IMR-90 (cell line): ENCODE data around the gene PCDHGB5. TPM values are rescaled to one million over a fixed set of nuclear protein-coding genes. Genes with fewer than 3 reads are reported as not detected.
"Not testable (repeated sequence)": the region's sequence is repeated elsewhere in the genome, so short reads cannot be mapped to it uniquely, and the experiment has no call there.

Experiments used
- ATAC-seq: fragments of 200-7000 bp; cut with Tn5 transposase; 2 replicates; pipeline ENCODE4 v1.9.1; 2020; ENCODE audit warnings: low read depth, mild to moderate bottlenecking, moderate library complexity
- Bru-seq: library from RNA; stranded (reverse); fragments of 400-500 nt; gene quantifications from one replicate; lab custom pipeline; 2021; lab: Mats Ljungman, UMichigan
- BruChase-seq, 2 experiments: library from RNA; stranded (reverse); fragments of 400-500 nt; gene quantifications; one replicate each; lab custom pipeline; 2021; lab: Mats Ljungman, UMichigan
- BruUV-seq: library from RNA; stranded (reverse); fragments of 400-500 nt; replicated peaks from 2 replicates; lab custom pipeline; 2021; lab: Mats Ljungman, UMichigan
- CTCF ChIA-PET: fragments of 300-600 bp; formaldehyde crosslinking; extraction: SDS; loops from one replicate; lab custom pipeline; 2021; ENCODE audit warnings: antibody characterized with exemption; lab: Yijun Ruan, JAX
- POLR2A ChIA-PET: fragments of 300-600 bp; sonication (Branson Sonifier 250); formaldehyde crosslinking; loops from one replicate; lab custom pipeline; 2022; ENCODE audit warnings: antibody characterized with exemption; ENCODE audit not compliant: unreplicated experiment; lab: Charles Lee
- DNase-seq: peaks from one replicate; pipeline ENCODE4 v3.0.0; 2013
- H2AFZ ChIP-seq: replicated peaks from 2 replicates; pipeline ENCODE3; 2013; ENCODE audit warnings: low read length, mild to moderate bottlenecking; ENCODE audit not compliant: poor library complexity
- H2AK5ac ChIP-seq: 2 replicates; pipeline ENCODE4 v1.6.1; 2013; ENCODE audit warnings: low read depth, low read length, inconsistent platforms
- H2AK9ac ChIP-seq: replicated peaks from 2 replicates; pipeline ENCODE3; 2013; ENCODE audit warnings: mild to moderate bottlenecking, low read depth, low read length, moderate library complexity; ENCODE audit not compliant: poor library complexity
- H2BK120ac ChIP-seq: 2 replicates; pipeline ENCODE4 v1.6.1; 2013; ENCODE audit warnings: low read depth, low read length, inconsistent platforms
- H2BK15ac ChIP-seq: 3 replicates; pipeline ENCODE4 v1.6.1; 2013; ENCODE audit warnings: low read depth, low read length, inconsistent platforms
- H2BK20ac ChIP-seq: 2 replicates; pipeline ENCODE4 v1.6.1; 2013; ENCODE audit warnings: low read depth, mild to moderate bottlenecking, inconsistent platforms, low read length, moderate library complexity
- H2BK5ac ChIP-seq: 2 replicates; pipeline ENCODE4 v1.6.1; 2013; ENCODE audit warnings: mild to moderate bottlenecking, low read depth, low read length, inconsistent platforms; ENCODE audit not compliant: poor library complexity, severe bottlenecking
- H3K14ac ChIP-seq: replicated peaks from 2 replicates; pipeline ENCODE4 v1.6.1; 2013; ENCODE audit warnings: low read depth, low read length, inconsistent platforms
- H3K18ac ChIP-seq: 2 replicates; pipeline ENCODE4 v1.6.1; 2013; ENCODE audit warnings: low read depth, low read length, control low read depth
- H3K23ac ChIP-seq: 2 replicates; pipeline ENCODE4 v1.6.1; 2013; ENCODE audit warnings: low read depth, low read length, inconsistent platforms
- H3K27ac ChIP-seq: 2 replicates; pipeline ENCODE4 v1.5.1; 2013; ENCODE audit warnings: mild to moderate bottlenecking, control low read depth, low read length; ENCODE audit not compliant: insufficient read depth
- H3K27me3 ChIP-seq: 2 replicates; pipeline ENCODE4 v1.6.1; 2013; ENCODE audit warnings: low read length; ENCODE audit not compliant: control insufficient read depth, insufficient read depth
- H3K36me3 ChIP-seq: 2 replicates; pipeline ENCODE4 v1.6.1; 2013; ENCODE audit warnings: low read length, mixed read lengths; ENCODE audit not compliant: control insufficient read depth, insufficient read depth
- H3K4ac ChIP-seq: 2 replicates; pipeline ENCODE4 v1.6.1; 2013; ENCODE audit warnings: low read depth, low read length, inconsistent platforms
- H3K4me1 ChIP-seq: 2 replicates; pipeline ENCODE4 v1.6.1; 2013; ENCODE audit warnings: low read length, mixed read lengths; ENCODE audit not compliant: control insufficient read depth, insufficient read depth
- H3K4me2 ChIP-seq: 2 replicates; pipeline ENCODE4 v1.6.1; 2013; ENCODE audit warnings: low read depth, mild to moderate bottlenecking, control low read depth, low read length, moderate library complexity
- H3K4me3 ChIP-seq: 2 replicates; pipeline ENCODE4 v1.5.1; 2013; ENCODE audit warnings: low read depth, mild to moderate bottlenecking, control low read depth, low read length, moderate library complexity; ENCODE audit not compliant: insufficient read depth
- H3K56ac ChIP-seq: 2 replicates; pipeline ENCODE4 v1.6.1; 2013; ENCODE audit warnings: low read length, inconsistent platforms; ENCODE audit not compliant: insufficient read depth; ENCODE audit errors: extremely low read depth
- H3K79me1 ChIP-seq, 2 experiments: 2 replicates each; pipeline ENCODE4 v1.6.1; 2013; ENCODE audit warnings: low read length in 2 of 2, inconsistent platforms in 1 of 2, low read depth in 1 of 2
- H3K9ac ChIP-seq: 2 replicates; pipeline ENCODE4 v1.6.1; 2013; ENCODE audit warnings: low read depth, low read length, control low read depth
- H3K9me1 ChIP-seq: 2 replicates; pipeline ENCODE4 v1.6.1; 2013; ENCODE audit warnings: low read length, inconsistent platforms; ENCODE audit not compliant: insufficient read depth
- H3K9me3 ChIP-seq: 2 replicates; pipeline ENCODE4 v1.6.1; 2013; ENCODE audit warnings: low read length; ENCODE audit not compliant: control insufficient read depth, insufficient read depth
- H4K20me1 ChIP-seq: 2 replicates; pipeline ENCODE4 v1.6.1; 2013; ENCODE audit warnings: low read length, inconsistent platforms; ENCODE audit not compliant: insufficient read depth
- H4K5ac ChIP-seq: 2 replicates; pipeline ENCODE4 v1.6.1; 2013; ENCODE audit warnings: mild to moderate bottlenecking, low read depth, low read length, control low read depth
- H4K8ac ChIP-seq, 2 experiments: 2 replicates each; pipeline ENCODE4 v1.6.1; 2013; ENCODE audit warnings: low read depth in 2 of 2, low read length in 2 of 2, control low read depth in 1 of 2, inconsistent platforms in 1 of 2
- H4K91ac ChIP-seq: 2 replicates; pipeline ENCODE4 v1.6.1; 2013; ENCODE audit warnings: low read depth, low read length, inconsistent platforms; ENCODE audit not compliant: insufficient read depth
- CTCF ChIP-seq: conservative IDR thresholded peaks from 2 replicates; pipeline ENCODE4 v1.5.1; 2012; ENCODE audit warnings: mild to moderate bottlenecking, low read depth, low read length, improper control_type of control experiment
- RAD21 ChIP-seq: IDR thresholded peaks from 2 replicates; pipeline ENCODE4 v1.6.1; 2012; ENCODE audit warnings: low read length, improper control_type of control experiment
- SMC3 ChIP-seq: fragments of 150-350 bp; IDR thresholded peaks from 2 replicates; pipeline ENCODE4 v1.6.1; 2016; ENCODE audit warnings: low read depth, mild to moderate bottlenecking, antibody characterized with exemption, low read length, moderate library complexity
- WGBS, 2 experiments: methylation state at CpG; one replicate each; pipeline versions ENCODE4 v1.1.5 to v1.1.7; 2013; ENCODE audit warnings: missing lambda C conversion rate in 2 of 2; ENCODE audit not compliant: insufficient read length in 1 of 2; ENCODE audit errors: extremely low coverage in 2 of 2; 5-methylcytosine and 5-hydroxymethylcytosine counted together
- dilution Hi-C: fragments of 300-500 bp; cut with HindIII; formaldehyde crosslinking; loops from one replicate; pipeline ENCODE4 v1.14.3; 2018; ENCODE audit warnings: low sequenced_read_pairs; ENCODE audit not compliant: unreplicated experiment
- in situ Hi-C: fragments of 300-500 bp; cut with MboI; formaldehyde crosslinking; loops from 3 replicates; pipeline ENCODE4 v1.14.3; 2019; ENCODE audit warnings: low sequenced_read_pairs, inconsistent platforms, mixed read lengths
- intact Hi-C: fragments of 100-400 bp; cut with micrococcal nuclease; formaldehyde crosslinking; loops from 2 replicates; pipeline ENCODE4 v1.10.0; 2022
- long read RNA-seq: library from polyadenylated mRNA; unstranded; transcript quantifications from one replicate; pipeline ENCODE4 v2.0.0, GENCODE V29; 2021; ENCODE audit not compliant: unreplicated experiment
- polyA plus RNA-seq, 3 experiments: library from polyadenylated mRNA; depleted of rRNA; stranded (reverse); fragments of >200 nt; gene quantifications; 2 replicates each; pipeline ENCODE4 v1.2.3, GENCODE V29; 2012; ENCODE audit warnings: low replicate concordance in 1 of 3
- total RNA-seq: library from RNA; depleted of rRNA; stranded (reverse); fragments of >200 nt; gene quantifications from 2 replicates; pipeline ENCODE4 v1.2.3, GENCODE V29; 2012; rRNA removed

The PCDHGB5 gene
- 17.2 and 17.5 TPM in 2 replicates for total RNA-seq
- 20.0 and 21.1 TPM in 2 replicates for polyA plus RNA-seq (2012; rRNA removed)
- polyA plus RNA-seq (2012; cell fraction: cytosol; rRNA removed): 12.9 and 22.3 TPM in 2 replicates
- polyA plus RNA-seq (2012; cell fraction: nucleus; rRNA removed; ENCODE audit: low replicate concordance): 15.9 and 21.2 TPM in 2 replicates
- percentile 89 among the genes with signal in this experiment for Bru-seq, nascent RNA
- BruChase-seq, experiment 1, labeled RNA remaining after a 6-hour chase: percentile 95 among the genes with signal in this experiment
- BruChase-seq, experiment 2, labeled RNA remaining after a 2-hour chase: percentile 96 among the genes with signal in this experiment
- long read RNA-seq, full-length matches to known transcripts: 7 of 7 reads
- long read RNA-seq, partial matches to known transcripts: 0 of 7 reads
- long read RNA-seq, other reads (novel, unspliced or antisense): 0 of 7 reads

GRCh38 chr5:141397756-141398551, at the start of gene PCDHGB5:
PCDHGB5 (plus strand) TSS chr5:141397947; CDS start chr5:141398128, 181 bp downstream.
- in situ Hi-C loops, H2BK120ac ChIP-seq, H3K4me1 ChIP-seq, H4K91ac ChIP-seq, H3K27me3 ChIP-seq, H2AK5ac ChIP-seq, H2BK20ac ChIP-seq, H3K9me1 ChIP-seq, dilution Hi-C loops, H3K4ac ChIP-seq, intact Hi-C loops, H2BK15ac ChIP-seq, H2AK9ac ChIP-seq, BruUV-seq, H3K23ac ChIP-seq, H4K20me1 ChIP-seq, POLR2A ChIA-PET: not testable (repeated sequence)
- WGBS, 2 experiments: no CpG with 5 or more reads among the region's 43 CpGs
- Histone ChIP-seq H3K14ac (0 out of 2 replicates have a peak within 1 kb of the TSS, but pooled peaks have one; percentile 78), H3K9ac (peak within 1 kb of the TSS; percentile 65; the same call in 1 of the 2 replicates), H3K56ac (0 out of 2 replicates have a peak within 1 kb of the TSS, but pooled peaks have one; percentile 19), H3K18ac (peak within 1 kb of the TSS; percentile 27; the same call in 1 of the 2 replicates), H3K79me1 (peaks cover 7 to 15% of the 10 kb centered on the region in 2 experiments; a peak in 3 of 4 replicates), H4K5ac (peak within 1 kb of the TSS; percentile 34; the same call in 1 of the 2 replicates), H4K8ac (peak within 1 kb of the TSS in 1 of 2 experiments; percentile 35; a peak in 1 of 4 replicates), H3K4me3 (peak within 1 kb of the TSS; percentile 51), H2BK5ac (peak within 1 kb of the TSS; percentile 69), H2AFZ (peak within 1 kb of the TSS; percentile 72), H3K27ac (peak within 1 kb of the TSS; percentile 36), H3K9me3 (peaks cover 49% of the 10 kb centered on the region), H3K36me3 (peaks cover 19% of the 10 kb centered on the region), H3K4me2 (peak within 1 kb of the TSS; percentile 38; the same call in 1 of the 2 replicates)
- ATAC-seq: peak; percentile 98
- CTCF ChIA-PET: interaction anchor here (1.3 to 2.1 kb wide), 3 partner anchors 15 to 166 kb away, joined by 3 to 11 read pairs (median 7); partner anchors contain the start of gene PCDHGA10
- TF ChIP-seq SMC3 (peak; percentile 46; the same call in 1 of the 2 replicates), RAD21 (peak; percentile 60), CTCF (peak; percentile 63)
- DNase-seq: peak; percentile 61
